Renal cortex interstitium (tissue), 11 donors: ENCODE measurements around the gene GATA1. TPM values are rescaled to one million over a fixed set of nuclear protein-coding genes. Genes with fewer than 3 reads are reported as not detected.

Experiments
- DNase-seq, 11 donors: peaks; one replicate each; pipeline ENCODE4 v3.0.0-alpha.2; 2013; ENCODE audit warnings: low read depth in 9 of 11, low spot score in 4 of 11; ENCODE audit errors: extremely low read depth in 1 of 11
- polyA plus RNA-seq, 3 donors: library from polyadenylated mRNA; unstranded; fragments of 120-200 nt; gene quantifications; one replicate each; pipeline ENCODE4 v1.2.1, GENCODE V29; 2013; ENCODE audit not compliant: insufficient read length in 3 of 3

The GATA1 gene
- polyA plus RNA-seq, 3 donors: 0.45 to 0.76 (median 0.66) TPM

DNA sequence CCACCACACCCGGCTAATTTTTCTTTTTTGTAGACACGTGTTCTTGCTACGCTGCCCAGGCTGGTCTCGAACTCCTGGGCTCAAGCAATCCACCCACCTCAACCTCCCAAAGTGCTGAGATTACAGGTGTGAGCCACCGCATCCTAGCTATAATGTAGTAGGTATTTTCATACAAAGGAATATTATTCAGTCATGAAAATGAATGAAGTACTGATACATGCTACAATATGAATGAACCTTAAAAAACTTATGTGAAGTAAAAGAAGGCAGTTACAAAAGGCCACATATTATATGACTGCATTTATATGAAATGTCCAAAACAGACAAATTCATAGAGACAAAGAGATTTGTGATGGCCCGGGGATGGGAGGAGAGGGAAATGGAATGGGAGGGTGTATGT is 4.7 kb upstream of the GATA1 start:
- no peak for DNase-seq

- no peak for DNase-seq
Measured at GRCh38 chrX:48782216-48782615, 4.2 kb upstream of the GATA1 start.

- no peak for DNase-seq
Measured at GRCh38 chrX:48782795-48783194, 3.6 kb upstream of the GATA1 start.

DNA sequence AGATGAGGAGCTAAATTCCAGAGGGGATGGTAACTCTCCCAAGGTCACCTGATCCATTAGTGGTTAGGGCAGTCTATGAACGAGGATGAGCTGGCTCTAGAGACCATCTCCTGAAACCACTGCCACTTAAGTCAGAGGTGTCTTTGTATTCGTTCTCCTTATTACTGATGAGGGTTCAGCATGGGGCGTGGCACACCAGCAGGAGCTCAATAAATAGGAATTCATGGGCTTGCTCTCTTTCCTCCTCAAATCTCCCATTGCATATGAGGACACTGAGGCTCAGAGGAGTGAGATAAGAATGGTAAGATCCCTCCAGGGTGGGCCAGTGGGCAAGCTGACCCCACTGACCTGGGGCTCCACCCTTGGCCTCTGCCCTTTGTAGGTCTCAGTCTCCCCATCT is 1.7 kb upstream of the GATA1 start:
- DNase-seq: no peak

DNA sequence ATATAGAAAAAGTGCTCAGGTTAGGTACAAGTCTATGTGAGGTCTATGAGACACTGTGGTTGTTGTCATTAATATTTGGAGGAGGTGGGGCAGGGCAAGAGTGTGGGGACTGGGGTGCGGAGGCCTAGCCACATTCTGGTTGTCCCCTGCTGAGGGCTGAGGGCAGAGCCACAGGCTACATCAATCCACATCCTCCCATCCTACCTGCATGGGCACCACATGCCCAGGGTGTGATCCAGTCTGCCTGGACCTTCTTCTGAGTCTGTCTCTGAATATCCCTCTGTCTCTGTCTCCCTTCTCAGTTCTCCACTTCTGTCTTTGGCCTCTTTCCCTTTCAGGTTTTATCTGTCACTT is 1.2 kb upstream of the GATA1 start:
- DNase-seq: no peak

GRCh38 chrX:48785540-48786214 is 713 bp upstream of the GATA1 start:
- DNase-seq: no peak

- DNase-seq: no peak
Measured at GRCh38 chrX:48786825-48787504, 575 bp downstream of the GATA1 start.

DNA sequence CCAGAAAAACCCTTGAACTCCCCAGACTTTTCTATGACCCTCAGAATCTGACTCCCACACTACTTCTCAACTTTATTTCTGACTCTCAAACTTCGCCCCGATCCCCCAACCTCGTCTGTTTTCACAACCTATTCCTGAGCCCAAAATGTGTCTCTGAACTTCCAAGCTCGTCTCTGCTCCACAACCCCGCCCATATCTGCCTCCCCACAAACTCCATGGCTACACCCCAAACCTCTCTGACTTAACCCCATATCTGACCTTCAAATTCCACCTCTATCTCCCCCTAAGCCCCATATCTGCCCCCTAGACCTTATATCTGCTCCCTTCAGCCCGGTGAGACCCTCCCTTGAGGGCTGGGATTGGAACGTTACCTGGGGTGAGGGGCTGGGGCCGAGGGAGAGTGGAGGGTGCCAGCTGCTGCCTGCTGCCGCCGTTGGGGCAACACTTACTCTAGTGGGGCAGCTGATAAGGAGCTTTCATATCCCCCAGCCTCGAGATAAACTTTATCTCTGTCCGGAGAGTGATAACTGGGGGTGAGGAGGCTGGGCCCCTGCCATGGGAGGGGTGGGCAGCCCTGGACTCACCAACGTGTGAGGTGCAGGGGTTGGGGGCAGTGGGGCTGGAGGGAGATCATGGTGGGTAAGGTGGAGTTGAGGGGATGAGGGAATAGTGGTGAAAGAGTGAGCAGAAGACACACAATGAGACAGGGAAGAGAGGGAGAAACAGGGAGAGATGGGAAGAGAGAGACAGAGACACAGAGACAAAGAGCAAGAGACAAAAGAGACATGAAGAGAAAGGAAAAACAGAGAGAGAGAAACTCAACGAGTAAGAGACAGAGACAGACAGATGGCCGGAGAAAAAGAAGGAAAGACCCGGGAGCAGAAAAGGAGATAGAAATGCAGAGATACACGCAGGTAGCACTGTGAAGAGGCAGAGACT is 1.4 kb downstream of the GATA1 start:
- DNase-seq: no peak

DNA sequence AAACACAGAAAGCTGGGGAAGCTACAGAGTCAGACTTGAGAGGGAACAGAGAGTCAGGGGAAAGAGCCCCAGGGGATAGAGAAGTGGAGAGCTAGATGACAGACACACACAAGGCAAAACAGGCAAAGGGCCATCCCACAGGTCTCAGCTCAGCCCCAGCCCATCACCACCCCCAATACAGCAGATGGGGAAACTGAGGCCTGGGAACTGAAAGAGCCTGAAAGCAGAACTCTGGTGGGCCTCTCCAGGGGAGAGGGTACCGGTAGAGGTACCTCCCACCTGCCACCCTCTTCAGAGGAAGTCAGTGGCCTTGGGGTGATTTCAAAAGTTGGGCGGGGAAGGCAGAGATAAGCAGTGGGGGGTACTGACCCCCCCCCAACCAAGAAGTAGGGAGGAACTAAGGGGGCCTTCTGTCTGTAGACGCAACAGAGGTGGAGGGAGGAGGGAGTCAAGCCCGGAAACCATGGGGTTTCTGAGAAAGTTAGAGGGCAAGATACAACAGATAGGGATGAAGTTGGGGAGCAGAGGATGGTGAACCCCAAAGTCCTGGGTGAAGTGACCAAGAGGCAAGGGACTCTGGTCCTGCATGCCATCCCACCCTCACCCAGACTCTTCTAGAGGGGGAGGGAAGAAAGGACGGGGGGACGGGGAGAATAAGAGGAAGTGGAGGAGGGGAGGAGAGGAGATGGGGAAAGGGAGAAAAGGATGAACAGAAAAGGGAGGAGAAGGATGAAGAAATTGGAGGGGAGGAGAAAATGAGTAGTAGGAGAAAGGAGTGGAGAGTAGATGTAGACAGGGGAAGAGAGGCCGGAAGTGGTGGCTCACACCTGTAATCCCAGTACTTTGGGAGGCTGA is 3.2 kb downstream of the GATA1 start:
- no peak for DNase-seq

DNA sequence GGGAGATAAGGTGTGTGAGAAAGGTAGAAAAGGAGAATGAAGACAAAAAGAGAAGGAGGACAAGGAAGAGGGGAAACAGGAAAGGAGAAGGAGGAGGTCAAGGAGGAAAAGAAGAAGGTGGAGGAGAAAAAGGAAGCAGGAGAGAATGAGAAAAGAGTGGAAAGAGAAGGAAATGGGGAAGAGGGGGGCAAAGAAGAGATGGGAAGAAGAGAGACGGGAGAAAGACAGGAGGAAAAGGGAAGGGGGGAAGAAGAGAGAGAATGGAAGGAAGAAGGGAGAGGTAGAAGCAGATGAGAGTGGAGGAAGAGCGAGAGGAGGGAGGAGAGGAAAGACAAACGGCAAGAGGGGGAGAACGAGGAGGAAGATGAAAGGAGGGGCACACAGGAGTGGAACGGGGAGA is 4.1 kb downstream of the GATA1 start:
- no peak for DNase-seq

DNA sequence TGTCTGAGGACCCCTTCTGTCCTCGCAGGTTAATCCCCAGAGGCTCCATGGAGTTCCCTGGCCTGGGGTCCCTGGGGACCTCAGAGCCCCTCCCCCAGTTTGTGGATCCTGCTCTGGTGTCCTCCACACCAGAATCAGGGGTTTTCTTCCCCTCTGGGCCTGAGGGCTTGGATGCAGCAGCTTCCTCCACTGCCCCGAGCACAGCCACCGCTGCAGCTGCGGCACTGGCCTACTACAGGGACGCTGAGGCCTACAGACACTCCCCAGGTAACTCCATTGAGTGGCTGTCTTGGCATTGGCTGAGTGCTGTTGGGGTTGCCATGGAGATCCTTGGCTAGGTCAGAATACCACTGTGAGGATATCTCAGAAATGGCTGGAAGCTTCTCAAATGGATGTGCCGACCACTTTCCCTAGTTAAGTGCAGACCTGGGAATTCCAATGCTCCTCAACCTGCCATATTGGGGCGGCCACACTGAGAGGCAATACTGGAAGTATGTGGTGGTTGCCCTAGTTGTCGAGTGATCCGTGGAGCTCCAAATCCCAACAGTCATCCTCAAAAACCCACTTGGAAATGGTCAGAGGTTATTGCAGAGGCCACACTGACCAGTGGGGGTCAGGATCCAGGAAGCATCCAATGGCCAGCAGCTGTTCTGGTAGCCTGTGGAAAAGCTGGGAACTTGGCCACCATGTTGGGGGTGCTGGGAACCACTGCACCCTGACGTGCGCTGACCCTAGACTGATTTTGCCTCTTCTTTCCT is 4.9 kb downstream of the GATA1 start:
- no peak for DNase-seq

DNA sequence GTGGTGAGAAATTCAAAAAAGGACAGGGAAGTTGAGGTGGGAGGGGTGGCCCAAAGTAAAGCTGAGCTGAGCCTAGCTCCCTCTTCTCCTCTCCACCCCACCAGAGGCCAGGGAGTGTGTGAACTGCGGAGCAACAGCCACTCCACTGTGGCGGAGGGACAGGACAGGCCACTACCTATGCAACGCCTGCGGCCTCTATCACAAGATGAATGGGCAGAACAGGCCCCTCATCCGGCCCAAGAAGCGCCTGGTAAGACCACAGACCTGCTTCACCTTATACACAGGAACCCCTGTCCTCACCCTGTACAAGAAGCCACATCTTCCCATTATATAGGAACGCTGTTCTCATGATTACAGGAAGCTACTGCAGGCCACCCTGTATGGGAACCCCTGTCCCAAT is 5.8 kb downstream of the GATA1 start:
- no peak for DNase-seq

GRCh38 chrX:48793935-48794334 is 7.5 kb downstream of the GATA1 start:
- no peak for DNase-seq

DNA sequence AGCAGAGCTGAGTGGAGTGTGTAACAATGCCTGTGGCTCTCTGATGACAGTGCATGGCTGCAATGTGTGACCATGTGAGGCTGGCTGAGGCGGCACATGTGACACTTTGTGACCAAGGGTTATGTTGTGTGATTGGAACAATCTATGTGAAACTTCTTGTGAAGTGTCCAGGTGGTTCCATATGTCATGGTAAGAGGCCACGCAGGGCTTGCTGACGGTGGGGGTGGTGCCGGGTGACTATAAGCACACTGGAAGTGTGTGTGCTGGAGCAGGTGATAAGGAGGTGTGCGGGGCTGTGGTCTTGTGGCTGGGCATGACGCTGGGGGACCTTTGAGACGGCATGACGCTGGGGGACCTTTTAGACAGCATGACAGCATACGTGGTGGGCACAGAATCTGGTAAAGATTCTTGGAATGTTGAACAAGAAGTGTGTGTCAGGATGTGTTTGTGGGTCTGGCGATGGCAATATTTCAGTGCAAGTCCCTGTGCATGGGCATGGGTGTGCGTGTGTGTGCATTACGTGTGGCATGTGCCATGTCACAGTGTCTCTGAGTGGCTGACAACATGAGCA is 8.0 kb downstream of the GATA1 start:
- DNase-seq: no peak

- DNase-seq: no peak
Measured at GRCh38 chrX:48794911-48795515, 8.6 kb downstream of the GATA1 start.

- DNase-seq: no peak
Measured at GRCh38 chrX:48798318-48798717, 11.9 kb downstream of the GATA1 start.

DNA sequence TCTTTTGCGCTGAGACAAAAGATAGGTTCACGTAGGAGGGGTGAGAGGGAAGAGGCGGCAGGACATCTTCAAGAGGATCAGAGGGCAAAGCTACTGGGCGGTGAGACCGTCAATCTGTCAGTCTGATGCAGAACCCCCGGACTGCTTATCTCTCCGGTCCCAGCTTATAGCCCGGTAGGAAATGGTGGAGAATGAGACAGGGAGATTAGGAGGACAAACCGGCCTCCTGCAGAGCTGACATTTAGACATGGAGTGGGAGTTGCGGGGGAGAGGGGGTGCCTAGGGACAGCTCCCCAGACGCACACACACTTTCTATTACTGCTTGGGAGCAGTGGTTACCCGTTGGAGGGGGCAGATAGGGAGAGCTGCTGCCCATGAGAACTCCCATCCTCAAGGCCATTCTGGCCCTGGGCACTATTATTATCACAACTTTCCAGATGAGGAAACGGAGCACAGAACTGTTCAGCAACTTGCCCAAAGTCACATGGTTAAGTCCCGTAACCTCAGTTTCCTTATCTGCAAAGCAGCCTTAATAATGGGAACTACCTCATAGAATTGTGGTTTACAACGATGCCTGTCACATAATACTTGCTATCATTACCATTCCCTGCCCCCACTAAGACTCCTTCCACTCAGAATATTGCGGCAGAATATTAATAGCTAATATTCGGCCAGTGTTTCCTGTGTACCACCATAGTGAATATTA is 14.3 kb downstream of the GATA1 start:
- DNase-seq: no peak
